Panc1 (cell line): Measurements from ENCODE around the gene TTC23.

Source experiments
- POLR2AphosphoS5 ChIP-seq: IDR thresholded peaks from 2 replicates; pipeline ENCODE4 v1.6.1; 2012; ENCODE audit warnings: mild to moderate bottlenecking, low read depth, low read length, moderate library complexity
- TF ChIP-seq, protein P1 (sequence below), 2 experiments: IDR thresholded peaks; 2 replicates each; pipeline ENCODE4 v1.6.1; 2011 to 2012; ENCODE audit warnings: low read depth in 2 of 2, control low read depth in 1 of 2, low read length in 1 of 2, mild to moderate bottlenecking in 1 of 2, moderate library complexity in 1 of 2; ENCODE audit not compliant: insufficient read depth in 1 of 2
- TF ChIP-seq, protein P2 (sequence below): fragments of 450-650 bp; IDR thresholded peaks from 2 replicates; pipeline ENCODE4 v1.5.1; 2017; ENCODE audit warnings: mild to moderate bottlenecking

DNA sequence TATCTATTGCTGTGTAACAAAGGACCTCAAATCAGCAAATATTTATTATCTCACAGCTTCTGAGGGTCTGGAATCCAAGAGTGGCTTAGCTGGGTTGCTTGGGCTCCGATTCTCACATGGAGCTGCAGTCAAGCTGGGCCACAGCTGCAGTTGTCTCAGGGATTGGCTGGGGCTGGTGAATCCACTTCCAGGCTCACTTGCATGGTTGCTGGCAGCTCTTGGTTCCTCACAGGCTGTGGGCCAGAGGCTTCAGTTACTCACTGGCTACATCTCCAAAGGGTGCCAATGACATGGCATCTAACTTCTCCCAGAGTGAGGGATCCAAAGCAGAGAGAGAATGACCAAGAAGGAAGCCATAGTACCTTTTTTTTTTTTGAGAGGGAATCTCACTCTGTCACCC is 158.4 kb downstream of the TTC23 start:
- TF ChIP-seq, protein P1, sequence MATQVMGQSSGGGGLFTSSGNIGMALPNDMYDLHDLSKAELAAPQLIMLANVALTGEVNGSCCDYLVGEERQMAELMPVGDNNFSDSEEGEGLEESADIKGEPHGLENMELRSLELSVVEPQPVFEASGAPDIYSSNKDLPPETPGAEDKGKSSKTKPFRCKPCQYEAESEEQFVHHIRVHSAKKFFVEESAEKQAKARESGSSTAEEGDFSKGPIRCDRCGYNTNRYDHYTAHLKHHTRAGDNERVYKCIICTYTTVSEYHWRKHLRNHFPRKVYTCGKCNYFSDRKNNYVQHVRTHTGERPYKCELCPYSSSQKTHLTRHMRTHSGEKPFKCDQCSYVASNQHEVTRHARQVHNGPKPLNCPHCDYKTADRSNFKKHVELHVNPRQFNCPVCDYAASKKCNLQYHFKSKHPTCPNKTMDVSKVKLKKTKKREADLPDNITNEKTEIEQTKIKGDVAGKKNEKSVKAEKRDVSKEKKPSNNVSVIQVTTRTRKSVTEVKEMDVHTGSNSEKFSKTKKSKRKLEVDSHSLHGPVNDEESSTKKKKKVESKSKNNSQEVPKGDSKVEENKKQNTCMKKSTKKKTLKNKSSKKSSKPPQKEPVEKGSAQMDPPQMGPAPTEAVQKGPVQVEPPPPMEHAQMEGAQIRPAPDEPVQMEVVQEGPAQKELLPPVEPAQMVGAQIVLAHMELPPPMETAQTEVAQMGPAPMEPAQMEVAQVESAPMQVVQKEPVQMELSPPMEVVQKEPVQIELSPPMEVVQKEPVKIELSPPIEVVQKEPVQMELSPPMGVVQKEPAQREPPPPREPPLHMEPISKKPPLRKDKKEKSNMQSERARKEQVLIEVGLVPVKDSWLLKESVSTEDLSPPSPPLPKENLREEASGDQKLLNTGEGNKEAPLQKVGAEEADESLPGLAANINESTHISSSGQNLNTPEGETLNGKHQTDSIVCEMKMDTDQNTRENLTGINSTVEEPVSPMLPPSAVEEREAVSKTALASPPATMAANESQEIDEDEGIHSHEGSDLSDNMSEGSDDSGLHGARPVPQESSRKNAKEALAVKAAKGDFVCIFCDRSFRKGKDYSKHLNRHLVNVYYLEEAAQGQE (IDR thresholded peaks at IDR 0.05; ENCODE audit: insufficient read depth in 1 of 2, low read depth in 2 of 2, low read length in 1 of 2): no peak
- TF ChIP-seq, protein P2, sequence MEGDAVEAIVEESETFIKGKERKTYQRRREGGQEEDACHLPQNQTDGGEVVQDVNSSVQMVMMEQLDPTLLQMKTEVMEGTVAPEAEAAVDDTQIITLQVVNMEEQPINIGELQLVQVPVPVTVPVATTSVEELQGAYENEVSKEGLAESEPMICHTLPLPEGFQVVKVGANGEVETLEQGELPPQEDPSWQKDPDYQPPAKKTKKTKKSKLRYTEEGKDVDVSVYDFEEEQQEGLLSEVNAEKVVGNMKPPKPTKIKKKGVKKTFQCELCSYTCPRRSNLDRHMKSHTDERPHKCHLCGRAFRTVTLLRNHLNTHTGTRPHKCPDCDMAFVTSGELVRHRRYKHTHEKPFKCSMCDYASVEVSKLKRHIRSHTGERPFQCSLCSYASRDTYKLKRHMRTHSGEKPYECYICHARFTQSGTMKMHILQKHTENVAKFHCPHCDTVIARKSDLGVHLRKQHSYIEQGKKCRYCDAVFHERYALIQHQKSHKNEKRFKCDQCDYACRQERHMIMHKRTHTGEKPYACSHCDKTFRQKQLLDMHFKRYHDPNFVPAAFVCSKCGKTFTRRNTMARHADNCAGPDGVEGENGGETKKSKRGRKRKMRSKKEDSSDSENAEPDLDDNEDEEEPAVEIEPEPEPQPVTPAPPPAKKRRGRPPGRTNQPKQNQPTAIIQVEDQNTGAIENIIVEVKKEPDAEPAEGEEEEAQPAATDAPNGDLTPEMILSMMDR: no peak
- TF ChIP-seq POLR2AphosphoS5: no peak
